AG04449 (cell line): ENCODE results near the gene UBR4.

Experiments
- CTCF ChIA-PET: fragments of 350-600 bp; formaldehyde crosslinking; extraction: SDS; loops from one replicate; lab custom pipeline; 2021; ENCODE audit warnings: antibody characterized with exemption; lab: Yijun Ruan, JAX
- POLR2A ChIA-PET: fragments of 400-600, 350-600 bp; formaldehyde crosslinking; extraction: SDS; loops from one replicate; lab custom pipeline; 2020; ENCODE audit warnings: antibody characterized with exemption, inconsistent platforms; lab: Yijun Ruan, JAX
- DNase-seq: peaks from one replicate; pipeline ENCODE4 v3.0.0-alpha.2; 2010; ENCODE audit warnings: low read depth, low spot score
- H3K4me3 ChIP-seq: 2 replicates; pipeline ENCODE4 v1.5.1; 2011; ENCODE audit warnings: low read depth, mild to moderate bottlenecking, control low read depth, low read length
- CTCF ChIP-seq: IDR thresholded peaks from one replicate; pipeline ENCODE4 v1.5.1; 2011; ENCODE audit warnings: mild to moderate bottlenecking, moderate library complexity, low read length, control low read depth, inconsistent platforms; ENCODE audit not compliant: insufficient read depth; ENCODE audit errors: missing control alignments

UBR4 gene

GRCh38 chr1:19046972-19047731 lies 162.9 kb downstream of the UBR4 start:
- ChIA-PET POLR2A (no interaction called here), CTCF (interaction anchor here (1.1 to 1.9 kb wide), 3 partner anchors 24 to 133 kb away, joined by 3 to 8 read pairs (median 3); no protein-coding TSS in a partner anchor)
- no peak overlapping the region for H3K4me3 ChIP-seq
- TF ChIP-seq CTCF = no peak
- DNase-seq = no peak

- no peak overlapping the region for H3K4me3 ChIP-seq
- no peak for DNase-seq
- ChIA-PET CTCF (interaction anchor here (1.2 kb wide), 1 partner anchor 133 kb away, joined by 3 read pairs; no protein-coding TSS in a partner anchor), POLR2A (no interaction called here)
- no peak for TF ChIP-seq CTCF
Observed at GRCh38 chr1:19045898-19046880, 163.9 kb downstream of the UBR4 start.

- no peak for TF ChIP-seq CTCF
- ChIA-PET POLR2A (no interaction called here), CTCF (interaction anchor here (0.9 to 1.2 kb wide), 3 partner anchors 8 to 132 kb away, joined by 3 to 4 read pairs (median 4); no protein-coding TSS in a partner anchor)
- H3K4me3 ChIP-seq = no peak overlapping the region
- DNase-seq = no peak
Observed at GRCh38 chr1:19044975-19045831, 164.9 kb downstream of the UBR4 start.

GRCh38 chr1:19044471-19044870 lies 165.6 kb downstream of the UBR4 start:
- H3K4me3 ChIP-seq = no peak overlapping the region
- POLR2A ChIA-PET = no interaction called here
- CTCF ChIA-PET = interaction anchor here (0.9 to 2.8 kb wide), 3 partner anchors 9 to 132 kb away, joined by 4 to 12 read pairs (median 4); no protein-coding TSS in a partner anchor
- no peak for DNase-seq
- no peak for TF ChIP-seq CTCF

- TF ChIP-seq CTCF = no peak
- CTCF ChIA-PET = interaction anchor here (0.9 to 2.8 kb wide), 3 partner anchors 10 to 131 kb away, joined by 4 to 12 read pairs (median 4); no protein-coding TSS in a partner anchor
- no peak for DNase-seq
- POLR2A ChIA-PET = no interaction called here
- H3K4me3 ChIP-seq = no peak overlapping the region
Observed at GRCh38 chr1:19043579-19044443, 166.3 kb downstream of the UBR4 start.
